GM19351 (cell line): ENCODE measurements around the gene C16orf82.

ENCODE experiments used
- ATAC-seq: cut with Tn5 transposase; IDR thresholded peaks from one replicate; pipeline ENCODE4 v1.9.1; 2021; ENCODE audit warnings: mild to moderate bottlenecking, moderate library complexity; ENCODE audit not compliant: unreplicated experiment

The C16orf82 gene

GRCh38 chr16:27066668-27067537 is at the start of gene C16orf82:
C16orf82 (plus strand) TSS chr16:27066927.
- ATAC-seq, result no peak

GRCh38 chr16:27020031-27020430 is 46.7 kb upstream of the C16orf82 start:
- no peak for ATAC-seq

- no peak for ATAC-seq
These were observed 42.7 kb upstream of the C16orf82 start for GRCh38 chr16:27024010-27024409.

DNA sequence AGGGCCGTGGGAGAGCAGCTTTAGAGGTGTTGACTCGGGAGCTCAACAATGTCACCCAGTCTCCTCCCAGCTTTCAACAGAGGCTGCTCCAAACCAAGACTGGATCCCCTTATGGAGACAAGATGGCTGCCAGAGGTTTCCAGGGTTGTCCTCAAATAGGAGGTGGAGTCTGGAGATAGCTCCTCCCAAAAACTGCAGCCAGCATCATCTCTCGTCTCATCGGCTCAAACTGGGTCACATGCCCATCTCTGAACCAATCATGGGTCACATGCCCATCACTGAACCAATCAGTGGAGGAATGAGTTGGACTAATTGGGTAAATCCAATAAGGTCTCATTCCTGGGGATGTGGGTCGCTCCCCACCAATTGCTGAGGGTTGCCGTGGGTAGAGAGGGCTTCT is 41.1 kb upstream of the C16orf82 start:
- no peak for ATAC-seq

DNA sequence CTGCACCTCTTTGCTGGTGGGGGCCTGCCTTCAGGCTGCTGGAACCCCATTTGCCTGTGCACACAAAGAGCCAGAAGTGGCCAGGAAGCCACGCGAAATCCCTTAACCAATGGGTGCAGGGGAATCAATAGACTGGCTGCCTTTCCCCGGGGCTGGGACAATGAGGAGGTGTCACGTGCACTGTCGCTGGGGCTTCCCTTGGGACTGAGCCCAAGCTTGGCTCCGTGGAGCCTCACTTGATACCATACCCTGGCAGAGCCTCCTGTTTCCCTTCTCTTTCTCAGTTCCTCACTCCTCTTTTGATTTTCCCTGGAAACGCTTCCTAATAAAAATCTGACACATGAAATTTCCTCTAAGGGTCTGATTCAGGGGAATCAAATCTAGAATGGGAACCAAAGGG is 38.8 kb upstream of the C16orf82 start:
- ATAC-seq, result no peak

- no peak for ATAC-seq
These were observed 38.1 kb upstream of the C16orf82 start for GRCh38 chr16:27028591-27029110.

- no peak for ATAC-seq
These were observed 37.2 kb upstream of the C16orf82 start for GRCh38 chr16:27029525-27029924.

- ATAC-seq, result no peak
These were observed 33.3 kb upstream of the C16orf82 start for GRCh38 chr16:27033281-27033979.

DNA sequence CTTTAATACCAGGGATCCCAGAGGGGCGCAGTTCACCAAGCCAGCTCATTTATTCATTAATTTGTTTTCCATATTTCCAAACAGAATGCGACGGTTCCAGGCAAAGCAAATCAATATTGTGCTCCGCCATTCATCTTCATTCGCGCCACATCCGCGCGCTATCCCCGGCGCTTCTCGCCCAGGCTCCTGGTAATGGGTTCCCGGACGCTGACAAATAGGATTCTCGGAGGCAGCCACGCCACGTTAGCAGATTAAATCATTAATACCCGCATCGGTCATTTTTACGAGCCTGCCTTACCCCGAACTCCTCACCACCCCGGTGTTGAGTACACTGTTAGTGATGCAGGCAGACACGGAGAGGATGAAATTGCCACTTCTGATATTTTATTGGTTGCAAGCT is 26.0 kb upstream of the C16orf82 start:
- no peak for ATAC-seq

DNA sequence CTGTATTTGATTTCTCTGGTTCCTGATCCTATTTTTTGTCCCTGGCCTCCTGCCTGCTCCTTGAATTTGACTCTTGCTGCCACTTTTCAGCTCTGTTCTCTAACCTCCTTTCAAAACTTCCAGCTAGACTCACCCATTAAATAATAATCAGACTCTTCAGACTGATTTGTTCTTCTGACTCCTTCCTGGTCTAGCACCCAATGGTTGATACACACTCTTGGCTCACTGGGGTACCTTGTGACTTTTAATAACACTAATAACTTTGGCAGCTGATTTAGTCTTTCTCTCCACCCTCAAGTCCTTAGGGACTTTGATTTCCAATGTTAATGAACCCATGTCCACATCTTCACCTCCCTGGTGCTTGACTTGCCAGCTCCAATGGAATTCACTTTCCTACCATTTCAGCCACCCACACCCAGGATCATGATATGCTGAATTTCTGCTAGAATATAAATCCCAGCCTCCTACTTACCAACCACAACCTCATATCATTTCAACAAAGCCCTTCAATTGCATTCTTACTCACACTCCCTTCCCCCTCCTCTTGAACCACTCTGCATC is 19.7 kb upstream of the C16orf82 start:
- ATAC-seq, result no peak

DNA sequence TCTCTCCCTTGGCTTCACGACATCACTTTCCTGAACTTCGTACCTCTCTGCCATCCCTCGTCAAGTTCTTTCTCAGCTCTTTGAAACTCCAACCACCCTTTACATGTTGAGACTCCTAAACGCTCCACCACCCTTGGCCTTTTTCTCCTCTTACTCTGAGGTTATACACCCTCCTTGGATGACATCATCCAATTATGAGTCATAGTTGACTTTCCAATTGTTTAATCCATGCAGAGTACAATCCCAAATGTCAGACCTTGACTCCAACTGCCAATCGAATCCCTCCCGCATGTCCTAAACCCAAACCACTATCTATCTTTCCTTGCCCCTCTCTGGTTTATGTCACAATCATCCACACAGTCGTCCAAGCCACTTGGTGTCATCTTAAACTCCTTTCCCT is 18.4 kb upstream of the C16orf82 start:
- no peak for ATAC-seq

DNA sequence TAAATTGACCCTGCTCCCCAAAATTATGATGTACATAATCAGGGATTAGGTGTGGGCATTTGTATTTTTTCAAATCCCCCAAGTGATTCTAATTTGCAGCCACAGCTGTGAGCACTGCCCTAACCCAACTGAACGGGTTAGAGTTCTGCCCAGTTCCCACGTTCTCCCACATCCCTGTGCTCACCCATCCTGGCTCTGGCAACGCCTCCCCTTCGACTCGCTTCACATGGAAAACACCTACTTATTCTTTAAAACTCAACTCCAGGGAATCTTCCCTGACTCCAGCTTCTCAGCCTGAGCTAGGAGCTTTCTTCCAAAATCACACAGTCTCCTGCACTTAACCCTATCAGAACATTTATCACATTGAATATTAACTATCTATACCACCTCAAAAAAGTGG is 17.6 kb upstream of the C16orf82 start:
- ATAC-seq, result no peak

DNA sequence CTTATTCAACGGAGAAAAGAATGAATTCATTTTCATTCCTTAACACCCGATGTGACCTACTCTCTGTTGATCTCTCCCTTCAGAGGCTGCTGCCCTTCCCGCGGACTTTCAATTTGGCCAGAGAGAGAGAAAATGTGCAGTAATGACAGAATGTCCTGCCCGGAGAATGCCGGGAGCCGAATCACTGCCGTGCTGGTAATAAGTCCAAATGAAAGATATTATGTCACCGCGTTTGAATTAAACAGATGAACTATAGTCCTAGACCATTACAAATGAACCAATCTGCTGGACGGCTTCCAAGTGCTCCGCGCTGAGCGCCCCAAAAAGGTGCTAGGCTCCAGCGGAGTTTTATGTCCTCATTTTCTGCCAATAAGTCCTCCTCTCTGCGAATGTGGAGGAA is 14.7 kb upstream of the C16orf82 start:
- no peak for ATAC-seq

DNA sequence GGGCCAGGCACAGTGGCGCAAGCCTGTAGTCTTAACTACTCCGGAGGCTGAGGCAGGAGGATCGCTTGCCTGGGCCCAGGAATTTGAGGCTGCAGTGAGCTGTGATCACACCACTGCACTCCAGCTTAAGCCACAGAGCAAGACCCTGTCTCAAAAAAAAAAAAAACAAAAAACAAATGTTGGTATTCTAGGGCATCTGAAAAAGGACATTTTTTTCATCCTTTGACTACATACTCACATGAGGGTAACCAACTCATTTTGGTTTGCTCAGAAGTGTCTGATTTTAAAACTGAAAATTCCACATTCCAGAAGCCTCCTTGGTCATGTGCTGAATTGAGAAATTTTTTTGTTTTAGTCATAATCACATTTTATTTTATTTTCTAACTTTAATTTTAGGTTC is 12.7 kb upstream of the C16orf82 start:
- no peak for ATAC-seq

DNA sequence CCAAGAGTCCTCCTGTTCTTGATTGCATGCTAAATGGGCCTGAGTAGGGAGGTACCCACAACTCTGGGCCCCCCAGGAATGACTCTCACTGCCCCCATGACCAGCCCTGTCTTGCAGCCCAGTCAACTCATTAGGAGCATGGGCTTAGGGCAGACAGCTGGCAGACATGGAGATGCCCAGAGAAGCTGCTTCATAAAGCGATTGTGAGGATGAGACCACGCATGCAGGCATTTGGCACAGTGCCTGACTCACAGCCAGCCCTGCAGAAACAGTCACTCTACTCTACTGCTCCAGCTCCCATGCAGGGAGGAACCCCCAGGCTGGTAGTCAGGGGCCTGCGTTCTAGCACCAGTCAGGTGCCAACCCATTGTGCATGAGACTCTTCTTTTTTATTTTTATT is 8.4 kb upstream of the C16orf82 start:
- ATAC-seq, result no peak

DNA sequence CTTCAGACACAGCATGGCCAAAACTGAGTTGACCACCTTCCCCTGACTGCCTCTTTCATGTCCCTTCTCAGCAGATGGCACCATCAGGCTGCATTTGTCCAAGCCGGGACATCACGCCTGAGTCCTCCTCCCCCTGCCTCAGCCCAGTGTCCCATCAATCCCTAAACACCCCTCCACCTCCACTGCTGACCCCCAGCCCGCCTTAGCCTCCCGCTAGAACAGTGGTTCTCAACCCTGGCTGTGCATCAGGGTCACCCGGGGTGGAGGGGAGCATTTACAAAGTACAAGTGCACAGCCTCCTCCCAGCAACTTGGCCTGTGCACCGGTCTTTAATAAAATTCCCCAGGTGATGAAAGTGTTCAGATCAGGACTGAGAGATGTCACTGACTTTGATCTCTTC is 4.0 kb downstream of the C16orf82 start:
- ATAC-seq, result no peak

DNA sequence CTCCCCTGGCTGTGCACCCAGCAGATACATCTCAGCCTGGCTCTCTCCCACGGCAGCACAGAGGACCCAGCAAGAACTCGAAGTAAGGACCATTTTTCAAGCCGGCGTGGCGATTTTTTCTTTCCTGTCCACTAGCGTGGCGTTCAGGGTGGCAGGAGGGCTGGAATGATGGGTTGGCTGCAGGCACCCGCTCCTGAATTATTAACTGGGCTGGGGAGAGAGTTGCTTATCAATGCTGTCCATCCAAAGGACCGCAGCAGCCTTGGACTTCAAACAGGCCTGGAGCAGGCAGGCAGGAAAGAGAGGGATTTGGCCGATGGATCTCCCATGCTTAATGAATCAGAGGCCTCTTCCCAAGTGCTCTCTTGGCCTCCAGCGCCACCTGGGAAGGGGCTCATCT is 7.0 kb downstream of the C16orf82 start:
- no peak for ATAC-seq

- ATAC-seq, result peak; percentile 45
These were observed 14.2 kb downstream of the C16orf82 start for GRCh38 chr16:27080895-27081294.

GRCh38 chr16:27083861-27084261 is 17.1 kb downstream of the C16orf82 start:
- ATAC-seq, result no peak

DNA sequence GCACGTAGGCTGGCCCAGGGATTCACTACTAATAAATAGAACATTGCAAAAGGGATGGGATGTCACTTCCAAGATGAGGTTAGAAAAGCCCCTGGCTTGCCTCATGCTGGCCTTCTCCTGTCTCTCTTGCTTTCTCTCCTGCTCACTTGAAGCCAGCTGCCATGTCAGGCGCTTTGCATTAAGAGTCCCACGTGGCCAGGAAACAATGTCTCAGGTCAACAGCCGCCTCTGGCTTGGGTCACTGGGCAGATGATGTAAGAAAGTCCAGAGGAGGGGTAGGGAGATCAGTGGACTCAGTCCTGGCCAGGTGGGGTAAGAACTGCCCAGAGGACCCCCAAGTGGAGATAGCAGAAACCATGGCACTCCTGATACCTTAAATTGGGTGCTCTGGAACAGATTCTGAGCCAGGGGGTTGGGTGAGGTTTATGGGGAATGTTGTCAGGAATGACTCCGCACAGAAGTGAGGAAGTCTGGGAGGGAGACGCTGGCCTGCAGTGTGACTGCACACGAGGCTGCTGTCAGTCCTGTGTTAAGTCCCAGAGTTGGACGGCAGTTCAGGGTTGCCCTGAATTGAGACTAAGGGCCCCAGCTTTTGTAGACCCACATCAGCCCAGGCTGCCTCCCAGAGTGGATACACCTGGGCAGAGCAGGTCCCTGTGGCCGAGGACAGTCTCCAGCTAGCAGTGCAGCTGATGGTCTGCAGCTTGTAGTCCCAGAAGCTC is 17.7 kb downstream of the C16orf82 start:
- no peak for ATAC-seq

GRCh38 chr16:27085182-27085581 is 18.5 kb downstream of the C16orf82 start:
- ATAC-seq, result no peak
